Neural crest cell (in vitro differentiated cells): ENCODE data around the gene RCOR1. TPM values are rescaled to one million over a fixed set of nuclear protein-coding genes. Genes with fewer than 3 reads are reported as not detected.
"Not testable (repeated sequence)": the region's sequence is repeated elsewhere in the genome, so short reads cannot be mapped to it uniquely, and the experiment has no call there.

Experiments used
- DNase-seq: peaks from one replicate; pipeline ENCODE4 v3.0.0; 2021; ENCODE audit warnings: low read depth, mixed read lengths, low spot score
- H3K27ac Mint-ChIP-seq: one replicate; pipeline ENCODE4 v1.8.0; 2021; ENCODE audit warnings: mild to moderate bottlenecking, mixed read lengths; ENCODE audit not compliant: unreplicated experiment
- H3K27me3 Mint-ChIP-seq: 2 replicates; pipeline ENCODE4 v1.8.0; 2021; ENCODE audit warnings: low read depth, mild to moderate bottlenecking, mixed read lengths
- H3K36me3 Mint-ChIP-seq: 2 replicates; pipeline ENCODE4 v1.8.0; 2021; ENCODE audit warnings: low read depth, mild to moderate bottlenecking, mixed read lengths
- H3K4me1 Mint-ChIP-seq: 2 replicates; pipeline ENCODE4 v1.8.0; 2021; ENCODE audit warnings: mixed read lengths
- H3K4me3 Mint-ChIP-seq: one replicate; pipeline ENCODE4 v1.8.0; 2021; ENCODE audit warnings: mild to moderate bottlenecking, mixed read lengths
- H3K9me3 Mint-ChIP-seq: 2 replicates; pipeline ENCODE4 v1.8.0; 2021; ENCODE audit warnings: mixed read lengths
- CTCF ChIP-seq: fragments of 200-600 bp; sonication (generic); conservative IDR thresholded peaks from 2 replicates; pipeline ENCODE4 v1.5.0; 2021; ENCODE audit warnings: antibody characterized with exemption, mild to moderate bottlenecking
- total RNA-seq: library from RNA; stranded (reverse); gene quantifications from 2 replicates; pipeline ENCODE4 v1.2.1, GENCODE V29; 2021

Gene RCOR1
- total RNA-seq, 1 donor from 2014 or later = 27.8 TPM

- H3K27me3 Mint-ChIP-seq = no peaks in the 10 kb centered on the region
These were observed 18.7 kb downstream of the RCOR1 start for GRCh38 chr14:102610968-102611811.

GRCh38 chr14:102616318-102616717, 23.9 kb downstream of the RCOR1 start:
- H3K36me3 Mint-ChIP-seq = no peaks in the 10 kb centered on the region
- no peak for TF ChIP-seq CTCF
- H3K9me3 Mint-ChIP-seq = no peaks in the 10 kb centered on the region
- H3K4me3 Mint-ChIP-seq = no peak overlapping the region
- DNase-seq = no peak
- peaks cover 21% of the 10 kb centered on the region for H3K4me1 Mint-ChIP-seq
- H3K27ac Mint-ChIP-seq = no peak overlapping the region
- H3K27me3 Mint-ChIP-seq = no peaks in the 10 kb centered on the region

More at GRCh38 chr14:102610968-102611811, 18.7 kb downstream of the RCOR1 start:
- TF ChIP-seq CTCF = no peak
- no peaks in the 10 kb centered on the region for H3K9me3 Mint-ChIP-seq
- DNase-seq = no peak
- no peak overlapping the region for H3K27ac Mint-ChIP-seq
- no peak overlapping the region for H3K4me3 Mint-ChIP-seq
- no peaks in the 10 kb centered on the region for H3K36me3 Mint-ChIP-seq
- no peaks in the 10 kb centered on the region for H3K4me1 Mint-ChIP-seq

- H3K27ac Mint-ChIP-seq = no peak overlapping the region
- no peak for TF ChIP-seq CTCF
These were observed 24.4 kb downstream of the RCOR1 start for GRCh38 chr14:102616799-102617198.

GRCh38 chr14:102619012-102619411, 26.6 kb downstream of the RCOR1 start:
- H3K4me3 Mint-ChIP-seq, H3K27me3 Mint-ChIP-seq, DNase-seq, H3K36me3 Mint-ChIP-seq, H3K9me3 Mint-ChIP-seq: not testable (repeated sequence)
- Mint-ChIP-seq H3K4me1 (peaks cover 37% of the 10 kb centered on the region), H3K27ac (peak overlapping the region; percentile 25)

More at GRCh38 chr14:102616799-102617198, 24.4 kb downstream of the RCOR1 start:
- Mint-ChIP-seq H3K9me3 (no peaks in the 10 kb centered on the region), H3K4me3 (no peak overlapping the region), H3K36me3 (no peaks in the 10 kb centered on the region), H3K4me1 (peaks cover 26% of the 10 kb centered on the region), H3K27me3 (no peaks in the 10 kb centered on the region)
- no peak for DNase-seq

GRCh38 chr14:102620413-102620812, 28.0 kb downstream of the RCOR1 start:
- H3K9me3 Mint-ChIP-seq = no peaks in the 10 kb centered on the region
- H3K27ac Mint-ChIP-seq = no peak overlapping the region
- no peak for TF ChIP-seq CTCF
- no peak for DNase-seq
- no peak overlapping the region for H3K4me3 Mint-ChIP-seq
- no peaks in the 10 kb centered on the region for H3K27me3 Mint-ChIP-seq
- H3K36me3 Mint-ChIP-seq = no peaks in the 10 kb centered on the region
- H3K4me1 Mint-ChIP-seq = peaks cover 37% of the 10 kb centered on the region

- Mint-ChIP-seq H3K4me3 (no peak overlapping the region), H3K27me3 (no peaks in the 10 kb centered on the region), H3K27ac (peak overlapping the region; percentile 81), H3K9me3 (no peaks in the 10 kb centered on the region), H3K36me3 (no peaks in the 10 kb centered on the region), H3K4me1 (peaks cover 31% of the 10 kb centered on the region)
- no peak for DNase-seq
- TF ChIP-seq CTCF = no peak
These were observed 29.9 kb downstream of the RCOR1 start for GRCh38 chr14:102622262-102622885.
